Naive thymus-derived CD4-positive, alpha-beta T cell (primary cell): ENCODE results near the gene PRSS33. TPM values are rescaled to one million over a fixed set of nuclear protein-coding genes. Genes with fewer than 3 reads are reported as not detected.
A peak's percentile ranks its signal among the peaks of the same experiment; 100 is the strongest.

Source experiments
- ATAC-seq: fragments of 150-1000 bp; cut with Tn5 transposase; 2 replicates; pipeline ENCODE4 v1.10.0; 2021; ENCODE audit warnings: mild to moderate bottlenecking, moderate library complexity
- CTCF ChIA-PET: fragments of 350-600 bp; sonication (Branson Sonifier 250); formaldehyde crosslinking; loops from one replicate; lab custom pipeline; 2021; ENCODE audit warnings: antibody characterized with exemption; lab: Charles Lee
- POLR2A ChIA-PET: fragments of 350-600 bp; sonication (Branson Sonifier 250); formaldehyde crosslinking; loops from one replicate; lab custom pipeline; 2021; ENCODE audit warnings: antibody characterized with exemption, inconsistent platforms; lab: Charles Lee
- DNase-seq, 9 donors: peaks; one replicate each; pipeline versions ENCODE4 v3.0.0 to v3.0.0-alpha.2; 2020 to 2022; ENCODE audit warnings: mixed read lengths in 1 of 9
- H3K27ac ChIP-seq: one replicate; pipeline ENCODE4 v1.7.0; 2013; ENCODE audit warnings: mild to moderate bottlenecking, low read depth, low read length, moderate library complexity
- H3K27me3 ChIP-seq, 2 donors: one replicate each; pipeline ENCODE4 v1.7.0; 2013; ENCODE audit warnings: low read length in 2 of 2, mild to moderate bottlenecking in 2 of 2, moderate library complexity in 2 of 2; ENCODE audit not compliant: control insufficient read depth in 2 of 2, insufficient read depth in 2 of 2
- H3K36me3 ChIP-seq, 3 experiments: 1 replicate in 2 of 3; 2 replicates in 1 of 3; pipeline ENCODE4 v1.7.0; 2013; ENCODE audit warnings: low read length in 3 of 3, mild to moderate bottlenecking in 3 of 3, moderate library complexity in 1 of 3; ENCODE audit not compliant: insufficient read depth in 3 of 3, control insufficient read depth in 2 of 3
- H3K4me1 ChIP-seq, 2 donors: one replicate each; pipeline ENCODE4 v1.7.0; 2013; ENCODE audit warnings: low read length in 2 of 2, mild to moderate bottlenecking in 2 of 2, moderate library complexity in 1 of 2; ENCODE audit not compliant: control insufficient read depth in 2 of 2, insufficient read depth in 2 of 2
- H3K4me3 ChIP-seq: 2 replicates; pipeline ENCODE4 v1.7.0; 2013; ENCODE audit warnings: mild to moderate bottlenecking, low read length
- H3K9me3 ChIP-seq, 3 experiments: 1 replicate in 2 of 3; 2 replicates in 1 of 3; pipeline ENCODE4 v1.7.0; 2013; ENCODE audit warnings: low read length in 3 of 3; ENCODE audit not compliant: control insufficient read depth in 2 of 3
- H3K27ac Mint-ChIP-seq, 9 donors: one replicate each; pipeline ENCODE4 v1.8.0; 2020 to 2022; ENCODE audit warnings: mixed read lengths in 9 of 9, mild to moderate bottlenecking in 8 of 9, moderate library complexity in 5 of 9, inconsistent platforms in 2 of 9
- H3K27me3 Mint-ChIP-seq, 5 donors: one replicate each; pipeline ENCODE4 v1.8.0; 2021 to 2022; ENCODE audit warnings: mixed read lengths in 5 of 5, mild to moderate bottlenecking in 1 of 5
- H3K36me3 Mint-ChIP-seq, 5 donors: one replicate each; pipeline ENCODE4 v1.8.0; 2020 to 2022; ENCODE audit warnings: mixed read lengths in 5 of 5, mild to moderate bottlenecking in 3 of 5, inconsistent platforms in 1 of 5
- H3K4me1 Mint-ChIP-seq, 7 donors: one replicate each; pipeline ENCODE4 v1.8.0; 2020 to 2022; ENCODE audit warnings: mixed read lengths in 7 of 7, mild to moderate bottlenecking in 3 of 7, inconsistent platforms in 1 of 7
- H3K4me3 Mint-ChIP-seq, 10 donors: one replicate each; pipeline ENCODE4 v1.8.0; 2020 to 2022; ENCODE audit warnings: mild to moderate bottlenecking in 10 of 10, mixed read lengths in 10 of 10, moderate library complexity in 6 of 10, inconsistent platforms in 2 of 10
- H3K9me3 Mint-ChIP-seq, 11 donors: one replicate each; pipeline ENCODE4 v1.8.0; 2020 to 2022; ENCODE audit warnings: mixed read lengths in 11 of 11, mild to moderate bottlenecking in 4 of 11, inconsistent platforms in 1 of 11, moderate library complexity in 1 of 11
- intact Hi-C, 2 donors: fragments of 100-400 bp; cut with micrococcal nuclease; formaldehyde crosslinking; loops; one replicate each; pipeline ENCODE4 v1.15.1; 2023
- polyA plus RNA-seq, 2 donors: library from polyadenylated mRNA; unstranded; fragments of 300-500 nt; fragmentation: Illumina TruSeq; gene quantifications; one replicate each; pipeline ENCODE4 v1.2.3, GENCODE V29; 2021
- total RNA-seq, 6 experiments: library from RNA in 5 of 6; stranded (reverse) in 5 of 6; gene quantifications; 1 replicate in 5 of 6; 2 replicates in 1 of 6; pipeline ENCODE4 v1.2.3 and lab custom pipeline; 2021 to 2026

The PRSS33 gene, protein sequence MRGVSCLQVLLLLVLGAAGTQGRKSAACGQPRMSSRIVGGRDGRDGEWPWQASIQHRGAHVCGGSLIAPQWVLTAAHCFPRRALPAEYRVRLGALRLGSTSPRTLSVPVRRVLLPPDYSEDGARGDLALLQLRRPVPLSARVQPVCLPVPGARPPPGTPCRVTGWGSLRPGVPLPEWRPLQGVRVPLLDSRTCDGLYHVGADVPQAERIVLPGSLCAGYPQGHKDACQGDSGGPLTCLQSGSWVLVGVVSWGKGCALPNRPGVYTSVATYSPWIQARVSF
- under 1 TPM in 1 of 5 experiments, not detected in 4; 0.19 TPM for total RNA-seq
- not detected for polyA plus RNA-seq
- not detected for total RNA-seq (lab: John Stamatoyannopoulos, UW)

GRCh38 chr16:2787406-2787805 lies at the start of gene PRSS33:
Gene PRSS33, minus strand, starts transcription at chr16:2787560. Its CDS starts 1,013 bp downstream, at chr16:2786547.
- ATAC-seq (no peak), DNase-seq (peak in 1 of 9 donors; percentile 5)
- POLR2A ChIA-PET = interaction anchor here (1.0 kb wide), 1 partner anchor 9 kb away, joined by 4 read pairs; no protein-coding TSS in a partner anchor
- CTCF ChIA-PET = interaction anchor here (0.9 kb wide), 1 partner anchor 83 kb away, joined by 3 read pairs; no protein-coding TSS in a partner anchor
- intact Hi-C loops = no loop called here
- H3K36me3 ChIP-seq = no peaks in the 10 kb centered on the region
- H3K4me1 Mint-ChIP-seq = peaks cover 0 to 12% (median 5%) of the 10 kb centered on the region in 7 donors
- H3K4me1 ChIP-seq = peaks cover 2 to 8% of the 10 kb centered on the region in 2 donors
- H3K27ac ChIP-seq = no peak within 1 kb of the TSS
- peak within 1 kb of the TSS in 1 of 9 donors; percentile 28 for H3K27ac Mint-ChIP-seq
- H3K9me3 Mint-ChIP-seq = no peaks in the 10 kb centered on the region
- H3K4me3 ChIP-seq = no peak within 1 kb of the TSS
- peak within 1 kb of the TSS in 5 of 10 donors; percentile 12 to 81 (median 59) for H3K4me3 Mint-ChIP-seq
- H3K27me3 ChIP-seq = no peaks in the 10 kb centered on the region
- H3K9me3 ChIP-seq = no peaks in the 10 kb centered on the region
- H3K36me3 Mint-ChIP-seq = no peaks in the 10 kb centered on the region
- H3K27me3 Mint-ChIP-seq = peaks cover 5 to 32% (median 12%) of the 10 kb centered on the region in 5 donors

GRCh38 chr16:2836646-2837508 lies 49.5 kb upstream of the PRSS33 start:
- no peaks in the 10 kb centered on the region for H3K27me3 ChIP-seq
- intact Hi-C loops = no loop called here
- H3K9me3 ChIP-seq = no peaks in the 10 kb centered on the region
- Mint-ChIP-seq H3K36me3 (no peaks in the 10 kb centered on the region), H3K4me3 (no peak overlapping the region), H3K27ac (peak overlapping the region in 3 of 9 donors; percentile 0 to 47 (median 5)), H3K9me3 (peaks cover 0 to 2% (median 0%) of the 10 kb centered on the region in 11 donors), H3K4me1 (peaks cover 7 to 35% (median 16%) of the 10 kb centered on the region in 7 donors), H3K27me3 (peaks cover 0 to 6% (median 3%) of the 10 kb centered on the region in 5 donors)
- DNase-seq (no peak), ATAC-seq (no peak)
- H3K36me3 ChIP-seq = no peaks in the 10 kb centered on the region
- H3K4me3 ChIP-seq = no peak overlapping the region
- H3K4me1 ChIP-seq = peaks cover 21 to 22% of the 10 kb centered on the region in 2 donors
- POLR2A ChIA-PET = no interaction called here
- H3K27ac ChIP-seq = no peak overlapping the region
- CTCF ChIA-PET = no interaction called here

DNA sequence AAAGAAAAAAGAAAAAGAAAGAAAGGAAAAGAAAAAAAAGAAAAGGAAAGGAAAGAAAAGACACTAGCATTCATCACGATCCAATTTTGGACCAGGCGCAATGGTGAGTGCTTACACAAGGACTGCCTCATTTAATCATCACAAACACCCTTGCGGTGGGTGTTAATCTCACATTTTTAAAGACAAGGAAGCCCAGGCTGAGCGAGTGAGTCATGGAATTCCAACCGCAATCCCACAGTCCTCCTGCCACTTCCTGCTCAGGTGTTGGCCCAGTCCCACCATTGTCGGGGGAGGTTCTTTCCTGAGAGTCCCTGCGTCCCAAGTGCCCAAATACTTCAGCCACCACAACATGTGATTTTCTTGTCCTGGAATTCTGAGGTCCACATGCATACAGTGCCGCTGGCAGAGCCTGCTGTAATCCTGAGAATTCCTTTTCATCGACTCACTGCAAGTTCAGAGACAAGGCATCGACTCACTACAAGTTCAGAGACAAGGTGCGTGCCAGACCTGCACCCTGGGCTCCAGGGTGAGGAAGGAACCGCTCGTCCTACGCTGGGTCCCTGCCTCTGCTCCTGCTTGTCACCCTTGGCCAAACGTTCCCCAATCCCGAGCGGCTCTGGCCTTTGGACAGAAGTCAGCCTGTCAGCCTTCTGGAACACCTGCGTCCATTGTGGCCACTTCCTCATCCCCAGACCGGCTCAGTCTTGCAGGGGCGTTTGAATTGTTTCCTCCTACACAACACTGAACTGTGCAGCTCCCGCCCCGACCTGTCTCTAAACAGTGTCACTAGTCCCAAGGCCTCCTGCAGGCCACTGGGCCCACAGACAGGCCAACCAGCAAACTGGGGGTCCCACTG lies 48.5 kb upstream of the PRSS33 start:
- no peak overlapping the region for H3K4me3 ChIP-seq
- Mint-ChIP-seq H3K36me3 (peaks cover 0 to 1% (median 0%) of the 10 kb centered on the region in 5 donors), H3K4me3 (no peak overlapping the region), H3K27ac (peak overlapping the region in 1 of 9 donors; percentile 62), H3K4me1 (peaks cover 3 to 28% (median 16%) of the 10 kb centered on the region in 7 donors), H3K27me3 (peaks cover 0 to 11% (median 3%) of the 10 kb centered on the region in 5 donors), H3K9me3 (peaks cover 0 to 2% (median 0%) of the 10 kb centered on the region in 11 donors)
- H3K36me3 ChIP-seq = no peaks in the 10 kb centered on the region
- no peaks in the 10 kb centered on the region for H3K27me3 ChIP-seq
- no peaks in the 10 kb centered on the region for H3K9me3 ChIP-seq
- peaks cover 11 to 12% of the 10 kb centered on the region in 2 donors for H3K4me1 ChIP-seq
- H3K27ac ChIP-seq = no peak overlapping the region
- POLR2A ChIA-PET = no interaction called here
- ATAC-seq (no peak), DNase-seq (no peak)
- intact Hi-C loops = no loop called here
- CTCF ChIA-PET = no interaction called here

GRCh38 chr16:2834968-2835367 lies 47.6 kb upstream of the PRSS33 start:
- ChIA-PET CTCF (no interaction called here), POLR2A (no interaction called here)
- Mint-ChIP-seq H3K4me3 (no peak overlapping the region), H3K4me1 (peaks cover 6 to 20% (median 16%) of the 10 kb centered on the region in 7 donors), H3K27me3 (peaks cover 0 to 14% (median 3%) of the 10 kb centered on the region in 5 donors), H3K9me3 (peaks cover 0 to 2% (median 0%) of the 10 kb centered on the region in 11 donors), H3K27ac (no peak overlapping the region), H3K36me3 (peaks cover 0 to 1% (median 0%) of the 10 kb centered on the region in 5 donors)
- DNase-seq = no peak
- Histone ChIP-seq H3K4me3 (no peak overlapping the region), H3K9me3 (no peaks in the 10 kb centered on the region), H3K36me3 (no peaks in the 10 kb centered on the region), H3K27ac (no peak overlapping the region), H3K27me3 (no peaks in the 10 kb centered on the region), H3K4me1 (peaks cover 4 to 8% of the 10 kb centered on the region in 2 donors)
- intact Hi-C loops = no loop called here
- no peak for ATAC-seq

DNA sequence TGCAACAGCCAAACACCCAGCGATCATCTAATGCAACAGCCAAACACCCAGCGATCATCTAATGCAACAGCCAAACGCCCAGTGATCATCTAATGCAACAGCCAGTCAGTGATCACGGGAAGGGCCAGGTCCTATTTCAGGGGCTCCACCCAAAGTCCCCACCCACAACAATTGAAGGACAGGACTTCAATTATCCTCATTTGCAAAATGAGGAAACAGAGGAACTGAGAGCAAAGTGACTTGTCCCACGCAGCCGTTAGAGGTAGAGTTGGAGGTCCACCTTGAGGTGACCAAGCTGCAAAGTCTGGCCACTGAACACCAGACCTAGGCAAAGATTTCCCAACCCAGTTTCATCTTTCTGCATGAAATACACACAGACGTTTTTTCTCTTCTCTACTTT lies 46.4 kb upstream of the PRSS33 start:
- no peaks in the 10 kb centered on the region for H3K27me3 ChIP-seq
- intact Hi-C loops = no loop called here
- POLR2A ChIA-PET = no interaction called here
- ATAC-seq (no peak), DNase-seq (no peak)
- peaks cover 0 to 2% (median 0%) of the 10 kb centered on the region in 11 donors for H3K9me3 Mint-ChIP-seq
- peaks cover 0 to 14% (median 3%) of the 10 kb centered on the region in 5 donors for H3K27me3 Mint-ChIP-seq
- H3K4me3 ChIP-seq = no peak overlapping the region
- H3K4me1 Mint-ChIP-seq = peaks cover 5 to 16% (median 6%) of the 10 kb centered on the region in 7 donors
- H3K27ac Mint-ChIP-seq = no peak overlapping the region
- H3K4me1 ChIP-seq = no peaks in the 10 kb centered on the region
- H3K36me3 ChIP-seq = no peaks in the 10 kb centered on the region
- CTCF ChIA-PET = no interaction called here
- H3K4me3 Mint-ChIP-seq = no peak overlapping the region
- H3K27ac ChIP-seq = no peak overlapping the region
- H3K36me3 Mint-ChIP-seq = peaks cover 0 to 1% (median 0%) of the 10 kb centered on the region in 5 donors
- no peaks in the 10 kb centered on the region for H3K9me3 ChIP-seq

DNA sequence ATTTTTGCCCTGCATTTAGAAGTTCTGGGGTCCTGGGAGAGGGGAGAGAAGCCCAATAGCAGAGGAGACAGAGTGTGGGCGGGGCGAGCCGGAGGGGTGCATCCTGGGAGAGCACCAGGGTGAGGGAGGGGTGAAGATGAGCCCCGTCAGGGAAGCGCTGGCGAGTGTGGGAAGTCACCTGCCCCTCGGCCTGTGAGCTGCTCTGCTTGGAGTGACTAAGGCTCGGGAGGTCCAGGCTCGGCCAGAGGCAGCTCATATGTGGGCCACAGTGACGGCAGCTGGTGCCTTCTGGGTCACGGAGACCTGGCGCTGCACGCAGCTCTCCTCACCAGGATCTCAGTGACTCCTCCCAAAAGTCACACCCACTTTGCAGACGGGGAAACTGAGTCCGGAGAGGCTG lies 43.8 kb upstream of the PRSS33 start:
- peaks cover 0 to 2% (median 0%) of the 10 kb centered on the region in 11 donors for H3K9me3 Mint-ChIP-seq
- Histone ChIP-seq H3K9me3 (no peaks in the 10 kb centered on the region), H3K36me3 (no peaks in the 10 kb centered on the region), H3K4me3 (no peak overlapping the region), H3K27me3 (no peaks in the 10 kb centered on the region), H3K27ac (no peak overlapping the region), H3K4me1 (no peaks in the 10 kb centered on the region)
- peaks cover 0 to 8% (median 3%) of the 10 kb centered on the region in 5 donors for H3K27me3 Mint-ChIP-seq
- POLR2A ChIA-PET = no interaction called here
- intact Hi-C loops = no loop called here
- DNase-seq (no peak), ATAC-seq (no peak)
- no peak overlapping the region for H3K4me3 Mint-ChIP-seq
- peaks cover 0 to 1% (median 0%) of the 10 kb centered on the region in 5 donors for H3K36me3 Mint-ChIP-seq
- CTCF ChIA-PET = no interaction called here
- peaks cover 0 to 6% (median 0%) of the 10 kb centered on the region in 7 donors for H3K4me1 Mint-ChIP-seq
- peak overlapping the region in 1 of 9 donors; percentile 9 for H3K27ac Mint-ChIP-seq
